SK-N-SH (cell line): Measurements from ENCODE around the gene ZMAT2. TPM values are rescaled to one million over a fixed set of nuclear protein-coding genes. Genes with fewer than 3 reads are reported as not detected.

Source experiments
- CTCF ChIA-PET: fragments of 300-600, 350-600 bp; formaldehyde crosslinking; extraction: SDS; loops from one replicate; lab custom pipeline; 2021; lab: Yijun Ruan, JAX
- POLR2A ChIA-PET: fragments of 350-600 bp; sonication (Branson Sonifier 250); formaldehyde crosslinking; extraction: SDS; loops from one replicate; lab custom pipeline; 2020; ENCODE audit warnings: antibody characterized with exemption, inconsistent platforms; lab: Yijun Ruan, JAX
- DNase-seq: peaks from one replicate; pipeline ENCODE4 v3.0.0; 2012
- H2AFZ ChIP-seq: fragments of 200-600 bp; sonication (generic); 2 replicates; pipeline ENCODE4 v1.8.1; 2016; ENCODE audit warnings: antibody characterized with exemption, mild to moderate bottlenecking, low read depth
- H3F3A ChIP-seq: fragments of 200-600 bp; sonication (generic); replicated peaks from 2 replicates; pipeline ENCODE3; 2016; ENCODE audit warnings: antibody characterized with exemption, mild to moderate bottlenecking; ENCODE audit not compliant: insufficient read depth
- H3K27ac ChIP-seq, 2 experiments: fragments of 200-500 bp in 1 of 2; fragments of 200-600 bp in 1 of 2; sonication (Bioruptor generic) in 1 of 2; sonication (generic), shearing (Covaris generic) in 1 of 2; 2 replicates each; pipeline versions ENCODE4 v1.5.1 to v1.6.1; 2014 to 2016; ENCODE audit warnings: low read depth in 2 of 2, inconsistent platforms in 1 of 2, low read length in 1 of 2, mild to moderate bottlenecking in 1 of 2, mixed read lengths in 1 of 2
- H3K27me3 ChIP-seq: fragments of 200-600 bp; sonication (generic), shearing (Covaris generic); 2 replicates; pipeline ENCODE4 v1.6.1; 2016; ENCODE audit warnings: mixed run types; ENCODE audit not compliant: insufficient read depth
- H3K36me3 ChIP-seq, 2 experiments: fragments of 200-500 bp in 1 of 2; fragments of 200-600 bp in 1 of 2; sonication (Bioruptor generic) in 1 of 2; sonication (generic) in 1 of 2; replicated peaks in 1 of 2; 2 replicates each; pipeline versions ENCODE3 to v1.5.1; 2014 to 2016; ENCODE audit warnings: low read length in 1 of 2, mild to moderate bottlenecking in 1 of 2; ENCODE audit not compliant: insufficient read depth in 2 of 2, control insufficient read depth in 1 of 2
- H3K4me1 ChIP-seq, 2 experiments: fragments of 200-500 bp in 1 of 2; fragments of 200-600 bp in 1 of 2; sonication (Bioruptor generic) in 1 of 2; sonication (generic), shearing (Covaris generic) in 1 of 2; 2 replicates each; pipeline versions ENCODE4 v1.5.1 to v1.6.1; 2014 to 2016; ENCODE audit warnings: low read depth in 1 of 2, low read length in 1 of 2, mixed run types in 1 of 2; ENCODE audit not compliant: insufficient read depth in 2 of 2, control insufficient read depth in 1 of 2
- H3K4me2 ChIP-seq: fragments of 200-600 bp; sonication (generic), shearing (Covaris generic); 2 replicates; pipeline ENCODE4 v1.6.1; 2017; ENCODE audit warnings: mixed run types
- H3K4me3 ChIP-seq, 2 experiments: fragments of 200-500 bp in 1 of 2; fragments of 200-600 bp in 1 of 2; sonication (Bioruptor generic) in 1 of 2; sonication (generic), shearing (Covaris generic) in 1 of 2; 2 replicates each; pipeline versions ENCODE4 v1.5.1 to v1.8.1; 2014 to 2016; ENCODE audit warnings: low read depth in 2 of 2, inconsistent platforms in 1 of 2, low read length in 1 of 2, mild to moderate bottlenecking in 1 of 2, mixed read lengths in 1 of 2, moderate library complexity in 1 of 2
- H3K79me2 ChIP-seq: fragments of 200-600 bp; sonication (generic); 2 replicates; pipeline ENCODE4 v1.8.1; 2017; ENCODE audit warnings: mild to moderate bottlenecking; ENCODE audit not compliant: insufficient read depth
- H3K9ac ChIP-seq: fragments of 200-600 bp; sonication (generic); 2 replicates; pipeline ENCODE4 v1.6.1; 2017; ENCODE audit warnings: mixed run types
- H3K9me2 ChIP-seq: fragments of 200-600 bp; sonication (generic); 2 replicates; pipeline ENCODE4 v1.6.1; 2017; ENCODE audit warnings: mixed run types
- H3K9me3 ChIP-seq: fragments of 200-600 bp; sonication (generic); 2 replicates; pipeline ENCODE4 v1.6.1; 2017; ENCODE audit warnings: mixed run types, mild to moderate bottlenecking, moderate library complexity
- H4K20me1 ChIP-seq: fragments of 200-600 bp; sonication (generic); 2 replicates; pipeline ENCODE4 v1.6.1; 2017; ENCODE audit warnings: mild to moderate bottlenecking, mixed run types; ENCODE audit not compliant: insufficient read depth
- CHD2 ChIP-seq: fragments of 150-350 bp; IDR thresholded peaks from 2 replicates; pipeline ENCODE4 v1.6.1; 2018; ENCODE audit warnings: low read length; ENCODE audit not compliant: partially characterized antibody
- EZH2phosphoT487 ChIP-seq: fragments of 200-600 bp; sonication (generic); IDR thresholded peaks from 2 replicates; pipeline ENCODE4 v1.6.1; 2017; ENCODE audit warnings: low read depth, mixed run types, mild to moderate bottlenecking, antibody characterized with exemption, moderate library complexity, borderline replicate concordance
- FOXJ3 ChIP-seq: sonication (generic); formaldehyde crosslinking; IDR thresholded peaks from 2 replicates; pipeline ENCODE4 v1.5.1; 2020; ENCODE audit warnings: mild to moderate bottlenecking, missing genetic modification reagents
- FOXM1 ChIP-seq: IDR thresholded peaks from 2 replicates; pipeline ENCODE4 v1.4.0; 2012; ENCODE audit warnings: low read depth, mild to moderate bottlenecking
- GATA2 ChIP-seq: sonication (generic); formaldehyde crosslinking; IDR thresholded peaks from 2 replicates; pipeline ENCODE4 v1.5.0; 2020; ENCODE audit warnings: mild to moderate bottlenecking, missing genetic modification reagents
- MEF2A ChIP-seq: IDR thresholded peaks from 2 replicates; pipeline ENCODE4 v1.4.0; 2012; ENCODE audit warnings: low read depth, borderline replicate concordance
- NFIC ChIP-seq: IDR thresholded peaks from 2 replicates; pipeline ENCODE4 v1.4.0; 2012; ENCODE audit warnings: borderline replicate concordance
- PBX3 ChIP-seq: IDR thresholded peaks from 2 replicates; pipeline ENCODE4; 2012
- RAD21 ChIP-seq: IDR thresholded peaks from 2 replicates; pipeline ENCODE4 v1.6.1; 2012; ENCODE audit warnings: mild to moderate bottlenecking, low read length
- REST ChIP-seq: IDR thresholded peaks from 2 replicates; pipeline ENCODE4 v1.6.1; 2012; ENCODE audit warnings: mild to moderate bottlenecking, low read depth, low read length, moderate library complexity
- SIN3A ChIP-seq: IDR thresholded peaks from 2 replicates; pipeline ENCODE4 v1.6.1; 2012; ENCODE audit warnings: low read depth, mild to moderate bottlenecking, low read length, moderate library complexity, borderline replicate concordance
- USF2 ChIP-seq: fragments of 150-350 bp; IDR thresholded peaks from 2 replicates; pipeline ENCODE4 v1.6.1; 2017; ENCODE audit warnings: antibody characterized with exemption, low read length, low read depth, borderline replicate concordance
- YY1 ChIP-seq: IDR thresholded peaks from 2 replicates; pipeline ENCODE4 v1.4.0; 2012; ENCODE audit warnings: low read depth, mild to moderate bottlenecking
- ZBTB33 ChIP-seq: IDR thresholded peaks from 2 replicates; pipeline ENCODE4 v1.4.0; 2012; ENCODE audit warnings: low read depth, borderline replicate concordance
- WGBS: methylation state at CpG from one replicate; pipeline ENCODE4 v1.1.6; 2017; ENCODE audit warnings: low lambda C conversion rate; 5-methylcytosine and 5-hydroxymethylcytosine counted together
- polyA plus RNA-seq, 3 experiments: library from polyadenylated mRNA; depleted of rRNA; stranded (reverse); fragments of >200 nt; gene quantifications; 2 replicates each; pipeline ENCODE4 v1.2.3, GENCODE V29; 2012
- TF ChIP-seq, protein P1 (sequence below): IDR thresholded peaks from 2 replicates; pipeline ENCODE4 v1.4.0; 2012; ENCODE audit warnings: low read depth

ZMAT2 gene
- polyA plus RNA-seq, 1 of the 3 experiments (the other 2 are of a cell fraction): 30.9 TPM

DNA sequence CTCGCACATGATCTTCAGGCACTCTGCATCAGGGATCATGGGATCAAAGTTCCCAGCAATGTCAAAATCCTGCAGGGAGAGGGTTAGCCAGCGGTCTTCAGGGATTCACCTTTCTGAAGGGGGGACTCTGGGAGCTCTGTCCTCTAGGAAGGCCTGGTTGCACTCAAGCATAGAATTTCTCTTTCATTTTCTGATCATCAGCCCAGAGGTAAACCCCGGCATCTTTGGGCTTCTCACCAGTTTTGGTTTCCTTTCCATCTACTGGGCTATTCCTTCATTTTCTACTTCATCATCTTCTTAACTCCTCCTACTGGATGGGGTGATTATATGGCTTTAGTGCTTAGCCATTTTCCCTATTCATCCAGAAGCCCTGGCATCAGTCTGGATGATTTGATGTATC is 22.3 kb upstream of the ZMAT2 start:
- peaks cover 4% of the 10 kb centered on the region; the same call in 1 of the 2 replicates for H3K79me2 ChIP-seq
- no peak overlapping the region for H3K27ac ChIP-seq
- TF ChIP-seq YY1 (no peak), REST (no peak), PBX3 (no peak)
- 93% methylated on average over 1 of the region's 3 CpGs for WGBS
- no peaks in the 10 kb centered on the region for H3K9me2 ChIP-seq
- peaks cover 32 to 79% of the 10 kb centered on the region in 2 experiments for H3K36me3 ChIP-seq
- DNase-seq: no peak
- H2AFZ ChIP-seq: no peak overlapping the region
- H3K4me3 ChIP-seq: no peak overlapping the region
- no peak overlapping the region for H3K4me2 ChIP-seq
- CTCF ChIA-PET: no interaction called here
- H3K27me3 ChIP-seq: no peaks in the 10 kb centered on the region
- H4K20me1 ChIP-seq: no peaks in the 10 kb centered on the region
- H3K9ac ChIP-seq: no peak overlapping the region
- POLR2A ChIA-PET: no interaction called here
- no peaks in the 10 kb centered on the region for H3K9me3 ChIP-seq
- H3K4me1 ChIP-seq: no peaks in the 10 kb centered on the region
- no peaks in the 10 kb centered on the region for H3F3A ChIP-seq

DNA sequence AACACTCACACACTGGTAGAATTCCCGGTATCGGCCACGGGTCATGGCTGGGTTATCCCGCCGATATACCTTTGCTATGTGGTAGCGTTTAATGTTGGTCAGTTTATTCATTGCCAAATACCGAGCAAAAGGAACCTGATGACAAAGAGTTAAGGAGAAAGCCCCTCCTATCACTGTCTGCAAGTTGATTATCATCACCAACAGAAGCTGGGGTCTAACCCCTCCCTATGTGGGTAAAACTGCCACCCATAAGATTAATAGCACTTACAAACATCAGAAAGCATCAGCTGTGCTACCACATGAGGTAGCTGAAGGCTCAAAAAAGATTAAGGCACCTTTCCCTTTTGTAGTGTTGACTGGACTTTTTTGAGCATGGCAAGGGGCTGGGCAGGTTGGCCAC is 21.3 kb upstream of the ZMAT2 start:
- ChIA-PET CTCF (interaction anchor here (1.0 kb wide), 1 partner anchor 41 kb away, joined by 3 read pairs; no protein-coding TSS in a partner anchor), POLR2A (no interaction called here)
- Histone ChIP-seq H3F3A (no peaks in the 10 kb centered on the region), H3K36me3 (peaks cover 34 to 72% of the 10 kb centered on the region in 2 experiments), H4K20me1 (no peaks in the 10 kb centered on the region), H3K9me3 (no peaks in the 10 kb centered on the region), H3K4me1 (no peaks in the 10 kb centered on the region), H2AFZ (no peak overlapping the region), H3K4me3 (no peak overlapping the region), H3K9ac (no peak overlapping the region), H3K27me3 (no peaks in the 10 kb centered on the region), H3K27ac (no peak overlapping the region), H3K79me2 (peaks cover 12% of the 10 kb centered on the region; the same call in 1 of the 2 replicates), H3K9me2 (no peaks in the 10 kb centered on the region), H3K4me2 (no peak overlapping the region)
- no peak for DNase-seq
- 95% methylated on average over 7 of the region's 7 CpGs for WGBS
- TF ChIP-seq GATA2 (CRISPR knock-in tag): no peak
- TF ChIP-seq USF2: no peak
- TF ChIP-seq NFIC: no peak
- no peak for TF ChIP-seq MEF2A
- TF ChIP-seq FOXJ3 (CRISPR knock-in tag): no peak
- no peak for TF ChIP-seq CHD2
- TF ChIP-seq ZBTB33: no peak
- no peak for TF ChIP-seq RAD21
- TF ChIP-seq, protein P1, sequence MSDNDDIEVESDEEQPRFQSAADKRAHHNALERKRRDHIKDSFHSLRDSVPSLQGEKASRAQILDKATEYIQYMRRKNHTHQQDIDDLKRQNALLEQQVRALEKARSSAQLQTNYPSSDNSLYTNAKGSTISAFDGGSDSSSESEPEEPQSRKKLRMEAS: no peak
- TF ChIP-seq YY1: no peak
- no peak for TF ChIP-seq SIN3A
- no peak for TF ChIP-seq REST
- TF ChIP-seq EZH2phosphoT487: no peak
- TF ChIP-seq FOXM1: no peak
